CD4-positive, alpha-beta T cell treated with Interleukin-10 for 1 hour (primary cell): ENCODE measurements around the gene SBF1.
A peak's percentile ranks its signal among the peaks of the same experiment; 100 is the strongest.
"Not testable (repeated sequence)": the region's sequence is repeated elsewhere in the genome, so short reads cannot be mapped to it uniquely, and the experiment has no call there.

Experiments
- DNase-seq: peaks from one replicate; pipeline ENCODE4 v3.0.0-alpha.2; 2020

The SBF1 gene

DNA sequence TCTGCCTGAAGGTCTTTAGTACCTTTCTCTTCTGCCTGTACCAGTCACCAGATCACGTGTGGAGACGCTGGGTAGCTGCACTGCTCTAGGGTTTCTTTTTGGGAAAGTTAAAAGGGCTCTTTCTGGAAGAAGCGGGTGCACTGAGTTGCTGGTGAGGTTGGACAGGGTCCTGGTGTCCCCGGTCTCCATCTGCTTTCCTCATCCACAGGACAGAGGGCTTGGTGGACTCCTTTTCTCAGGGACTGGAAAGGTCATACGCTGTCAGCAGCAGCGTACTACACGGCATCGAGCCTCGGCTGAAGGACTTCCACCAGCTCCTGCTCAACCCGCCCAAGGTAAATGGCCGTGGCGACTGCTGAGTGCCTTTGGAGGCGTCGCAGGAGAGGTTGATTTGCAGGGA lies 52.8 kb downstream of the SBF1 start:
- DNase-seq = no peak

DNA sequence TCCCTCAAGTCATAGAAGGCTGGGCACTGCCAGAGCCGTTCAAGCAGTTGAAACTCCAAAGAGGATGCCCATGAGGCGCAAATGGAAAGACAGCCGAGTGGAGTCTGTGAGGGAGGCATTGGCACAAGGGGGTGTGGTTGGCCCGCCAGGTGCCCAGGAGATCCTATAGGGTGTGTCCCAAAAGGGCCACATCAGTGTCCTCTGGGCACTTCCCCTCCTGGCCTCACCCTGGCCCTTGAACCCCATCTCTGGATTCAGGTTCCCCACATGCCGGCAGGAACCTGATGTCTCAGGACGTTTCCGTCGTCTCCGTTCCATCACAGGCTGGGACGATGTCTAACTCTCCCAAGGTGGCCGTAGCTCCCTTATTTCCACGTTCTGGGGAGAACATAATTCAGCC lies 54.3 kb downstream of the SBF1 start:
- no peak for DNase-seq

DNA sequence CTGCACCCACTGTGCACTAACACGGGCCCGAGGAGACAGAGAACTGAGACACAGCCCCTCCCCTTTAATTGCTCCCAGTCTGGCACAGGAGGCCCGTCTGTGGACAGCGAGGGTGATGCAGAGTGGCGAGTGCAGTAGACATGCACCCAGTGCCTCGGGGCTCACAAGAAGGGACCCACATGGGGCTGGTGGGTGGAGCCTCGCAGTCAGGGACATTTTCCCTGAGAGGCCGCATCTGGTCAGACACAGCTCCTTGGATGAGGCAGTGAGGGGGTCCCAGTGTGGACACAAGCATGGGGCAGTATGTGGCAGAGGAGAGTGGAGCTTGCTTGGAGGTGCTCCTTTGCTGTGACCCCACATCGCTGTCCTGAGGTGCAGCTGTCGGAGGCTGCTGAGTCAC lies 54.8 kb downstream of the SBF1 start:
- no peak for DNase-seq

DNA sequence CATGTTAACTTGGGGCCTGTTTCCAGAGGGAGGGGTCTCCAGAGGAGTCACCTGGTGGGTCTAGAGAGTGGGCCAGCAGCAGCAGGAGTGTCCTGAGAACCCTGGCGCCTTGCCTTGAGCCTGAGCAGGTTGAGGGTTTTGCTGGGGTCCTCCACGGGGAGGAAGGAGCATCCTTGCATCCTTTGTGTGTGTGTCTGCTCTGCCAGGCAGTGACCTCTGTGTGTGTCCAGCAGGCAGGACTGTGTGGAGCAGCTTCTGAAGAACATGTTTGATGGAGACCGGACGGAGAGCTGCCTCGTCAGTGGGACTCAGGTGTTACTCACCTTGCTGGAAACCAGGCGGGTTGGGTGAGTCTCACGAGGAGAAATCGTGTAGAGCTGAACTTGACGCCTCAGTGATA lies 55.7 kb downstream of the SBF1 start:
- DNase-seq = no peak

DNA sequence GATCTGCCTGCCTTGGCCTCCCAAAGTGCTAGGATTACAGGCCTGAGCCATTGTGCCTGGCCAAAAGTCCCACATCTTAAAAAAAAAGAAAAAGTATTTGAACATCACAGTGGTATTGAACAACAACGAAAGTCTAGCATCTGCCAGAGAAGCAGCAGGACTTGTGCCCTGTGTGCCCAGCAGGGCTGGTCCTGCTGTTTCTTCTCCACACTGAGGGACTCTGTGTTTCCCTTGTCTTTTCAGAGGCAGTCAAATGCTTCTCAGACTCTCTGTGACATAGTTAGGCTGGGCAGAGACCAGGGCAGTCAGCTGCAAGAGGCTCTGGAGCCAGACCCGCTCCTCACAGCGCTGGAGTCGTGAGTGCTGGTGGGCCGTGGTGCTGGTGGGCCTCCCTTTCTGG lies 56.2 kb downstream of the SBF1 start:
- no peak for DNase-seq

DNA sequence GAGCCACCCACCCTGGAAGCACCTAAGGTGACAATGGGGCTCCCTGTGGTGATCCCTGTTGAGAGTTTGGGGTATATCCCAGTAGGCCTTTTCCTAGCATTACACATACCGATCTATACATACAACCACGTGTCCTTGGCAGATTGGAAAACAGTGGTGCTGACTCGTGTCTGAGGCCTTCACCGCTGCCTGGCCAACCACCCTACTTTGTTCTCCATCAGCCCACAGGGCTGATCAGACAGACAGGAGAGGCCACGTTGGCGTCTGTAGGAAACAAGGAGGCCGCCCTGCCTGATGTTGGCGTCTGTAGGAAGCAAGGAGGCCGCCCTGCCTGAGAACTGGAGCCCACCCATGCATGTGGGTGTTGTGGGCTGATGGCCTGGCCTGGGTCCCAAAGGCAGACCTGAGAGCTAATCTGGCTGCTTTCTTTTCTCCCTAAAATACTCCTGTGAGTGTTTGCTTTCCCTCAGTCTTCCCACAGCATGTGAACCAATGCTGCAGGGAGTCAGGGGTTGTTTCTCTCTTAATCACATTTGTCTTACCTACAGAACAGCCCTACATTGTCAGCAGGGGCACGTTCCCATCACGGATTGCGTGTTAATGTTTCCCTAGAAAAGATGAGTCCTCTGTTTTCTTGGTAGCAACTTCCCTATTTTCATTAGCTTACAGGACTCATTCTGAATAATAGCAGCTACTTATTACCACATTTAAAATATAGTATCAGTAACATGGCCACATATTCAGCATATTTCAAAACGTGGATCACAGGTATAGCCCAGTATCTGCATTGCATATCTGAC lies 57.2 kb downstream of the SBF1 start:
- DNase-seq = no peak

DNA sequence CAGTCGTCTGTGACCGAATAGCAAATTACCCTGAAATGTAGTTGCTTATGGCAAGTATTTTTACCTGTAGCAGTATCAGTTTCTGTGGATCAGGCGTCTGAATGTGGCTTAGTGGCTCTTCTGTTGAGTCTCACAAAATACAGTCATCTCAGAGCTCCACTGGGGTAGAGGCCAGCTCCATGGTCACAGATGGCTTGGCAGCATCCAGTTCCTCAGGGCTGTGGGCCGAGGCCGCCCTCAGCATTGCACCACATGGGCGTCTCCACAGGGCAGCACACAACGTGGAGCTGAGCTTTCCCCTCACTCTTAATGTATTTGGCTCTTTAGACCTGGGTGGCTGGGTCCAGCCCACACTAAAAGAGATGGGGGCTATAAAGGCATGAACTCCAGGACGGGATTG lies 57.8 kb downstream of the SBF1 start:
- DNase-seq = no peak

DNA sequence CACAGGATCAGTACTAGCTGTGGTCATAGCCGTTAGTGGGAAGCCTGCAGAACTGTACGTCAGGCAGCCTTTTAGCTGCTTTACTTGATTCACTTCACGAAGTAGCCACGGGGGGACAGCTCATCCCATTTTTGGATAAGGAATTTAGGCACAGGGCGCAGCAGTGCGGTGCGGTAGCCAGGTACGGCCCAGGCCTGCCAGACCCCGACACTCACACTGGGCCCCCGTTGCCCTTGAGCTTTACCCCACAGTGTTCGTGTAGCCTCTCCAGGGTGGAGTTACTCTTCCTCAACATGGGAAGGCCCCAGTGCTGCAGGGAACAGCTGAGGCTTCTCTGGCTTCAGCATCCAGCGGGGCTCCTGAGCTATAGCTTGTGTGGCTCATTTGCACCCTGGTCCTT lies 59.4 kb downstream of the SBF1 start:
- DNase-seq = no peak

DNA sequence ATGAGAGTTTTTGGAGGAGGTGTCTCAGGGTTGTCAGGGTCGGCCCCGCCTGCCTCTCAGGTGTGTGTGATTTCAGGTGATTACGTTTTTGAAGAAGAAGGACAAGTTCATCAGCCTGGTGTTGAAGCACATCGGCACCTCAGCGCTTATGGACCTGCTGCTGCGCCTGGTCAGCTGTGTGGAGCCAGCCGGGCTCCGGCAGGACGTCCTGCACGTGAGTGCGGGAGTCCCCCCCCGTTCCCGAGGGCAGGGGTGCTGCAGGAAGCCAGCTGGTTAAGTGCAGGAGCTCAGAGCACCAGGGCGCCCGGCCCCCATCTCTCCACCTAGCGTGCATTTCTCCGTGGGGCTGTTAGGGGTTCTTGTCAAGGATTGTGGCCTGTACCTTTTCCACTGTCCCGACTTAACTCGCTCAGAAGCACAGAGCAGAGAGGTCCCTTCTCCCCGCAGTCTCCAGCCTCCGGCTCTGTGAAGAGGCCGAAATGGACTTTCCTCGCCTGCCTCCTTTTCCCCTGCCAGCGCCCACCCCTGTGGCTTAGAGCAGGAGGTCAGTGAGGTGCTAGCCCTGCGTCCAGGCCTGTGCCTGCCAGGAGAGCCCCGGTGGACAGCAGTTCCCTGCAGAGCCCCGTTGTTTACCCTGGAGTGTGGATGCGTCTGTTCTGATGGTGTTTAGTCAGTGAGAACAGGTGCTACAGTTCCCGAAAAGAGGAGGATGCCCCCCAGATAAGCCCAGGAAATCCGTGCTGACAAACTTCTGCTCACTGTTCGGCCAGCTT lies 60.2 kb downstream of the SBF1 start:
- DNase-seq = no peak

DNA sequence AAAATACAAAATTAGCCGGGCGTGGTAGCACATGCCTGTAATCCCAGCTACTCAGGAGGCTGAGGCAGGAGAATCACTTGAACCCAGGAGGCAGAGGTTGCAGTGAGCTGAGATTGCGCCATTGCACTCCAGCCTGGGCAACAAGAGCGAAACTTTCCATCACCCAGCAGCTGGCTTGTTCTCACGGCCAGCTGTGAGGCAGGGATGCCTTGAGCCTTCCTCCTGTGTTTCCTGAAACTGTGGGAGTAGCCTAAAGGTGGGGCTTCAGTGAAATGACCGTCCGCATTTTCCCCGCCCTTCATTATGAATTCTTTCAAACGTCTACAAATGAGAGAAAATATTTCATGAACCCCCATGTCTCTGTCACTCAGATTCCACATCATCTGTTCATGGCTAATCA lies 65.9 kb downstream of the SBF1 start:
- not testable (repeated sequence) for DNase-seq

DNA sequence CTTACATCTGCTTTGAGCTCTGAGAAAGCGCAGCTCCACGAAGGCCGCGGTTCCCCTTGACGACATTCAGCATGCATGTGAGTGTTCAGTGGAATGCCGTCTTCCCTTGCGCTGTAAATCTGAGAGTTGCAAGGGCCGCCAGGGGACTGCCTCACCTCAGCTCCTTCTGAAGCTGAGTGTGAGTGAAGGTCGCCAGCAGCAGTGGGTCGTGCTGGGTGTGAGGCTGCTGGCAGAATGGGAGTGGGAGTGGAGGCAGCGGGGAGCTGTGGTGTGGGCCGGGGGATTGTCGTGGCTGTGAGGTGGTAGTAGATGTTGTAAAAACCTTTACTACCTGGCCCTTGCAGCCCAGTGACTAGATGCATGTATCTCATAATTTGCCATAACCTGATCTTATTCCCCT lies 66.5 kb downstream of the SBF1 start:
- no peak for DNase-seq

DNA sequence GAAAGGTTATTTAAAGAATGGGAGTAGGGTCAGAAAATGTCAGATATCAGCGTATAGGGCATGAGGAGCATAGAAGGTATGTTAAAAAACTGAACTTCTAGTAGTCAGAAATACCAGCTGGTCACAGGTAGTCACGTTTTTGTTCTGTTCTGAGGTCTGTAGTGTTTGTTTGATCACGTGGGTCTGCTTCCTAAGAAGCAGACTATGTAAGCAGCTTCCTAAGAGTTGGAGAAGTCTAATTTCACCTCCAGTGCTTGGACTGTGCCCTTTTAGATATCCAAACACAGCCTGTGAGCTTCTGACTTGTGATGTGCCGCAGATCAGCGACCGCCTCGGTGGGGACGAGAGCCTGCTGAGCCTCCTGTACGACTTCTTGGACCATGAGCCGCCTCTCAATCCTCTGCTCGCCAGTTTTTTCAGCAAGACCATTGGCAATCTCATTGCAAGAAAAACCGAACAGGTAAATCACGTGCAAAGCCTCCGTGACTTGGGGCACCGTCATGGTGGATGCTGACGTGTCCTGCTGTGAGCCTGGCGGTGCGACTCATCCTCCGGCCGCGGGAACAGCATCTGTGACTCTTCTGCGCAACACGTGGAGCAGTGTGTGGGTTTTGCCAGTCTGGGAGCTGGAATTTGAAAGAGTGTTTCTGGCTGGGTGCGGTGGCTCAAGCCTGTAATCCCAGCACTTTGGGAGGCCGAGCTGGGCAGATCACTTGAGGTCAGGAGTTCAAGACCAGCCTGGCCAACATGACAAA lies 68.2 kb downstream of the SBF1 start:
- DNase-seq = no peak

DNA sequence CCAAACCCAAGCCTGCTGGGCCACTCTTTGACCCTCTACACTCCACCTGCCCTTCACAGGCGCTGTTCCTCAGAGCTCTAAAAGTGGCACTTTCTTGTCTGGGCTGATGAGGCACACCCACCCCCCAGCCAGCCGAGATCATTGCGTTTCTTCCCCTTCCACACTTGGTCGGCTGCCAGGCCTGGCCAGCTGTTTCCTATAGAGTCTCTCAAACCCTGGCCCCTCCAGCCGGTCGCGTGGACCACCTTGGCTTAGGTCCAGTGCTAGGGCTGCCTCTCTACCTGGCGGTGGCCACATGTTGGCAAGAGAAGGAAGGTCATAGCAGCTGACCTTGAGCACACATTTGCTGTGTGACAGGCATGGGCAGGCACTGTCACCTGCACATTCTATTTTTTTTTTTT lies 71.1 kb downstream of the SBF1 start:
- no peak for DNase-seq

DNA sequence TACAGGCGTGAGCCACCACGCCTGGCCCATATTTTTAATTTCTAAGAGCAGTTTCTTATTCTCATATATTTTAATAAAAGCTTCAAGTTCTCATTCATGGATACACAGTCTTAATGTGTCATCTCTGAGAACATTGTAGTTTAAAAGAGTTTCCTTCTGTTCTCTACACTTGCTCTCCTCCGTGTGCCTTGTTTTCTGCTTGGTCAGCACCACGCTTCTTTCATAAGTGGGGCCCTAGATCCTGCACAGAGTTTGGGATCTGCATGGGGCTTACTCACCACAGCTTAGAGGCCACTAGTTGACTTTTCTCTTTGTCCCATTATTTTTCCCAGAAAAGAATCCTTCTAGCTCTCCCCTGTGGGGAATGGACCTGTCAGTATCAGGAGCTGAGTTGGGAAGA lies 72.9 kb downstream of the SBF1 start:
- DNase-seq = no peak

DNA sequence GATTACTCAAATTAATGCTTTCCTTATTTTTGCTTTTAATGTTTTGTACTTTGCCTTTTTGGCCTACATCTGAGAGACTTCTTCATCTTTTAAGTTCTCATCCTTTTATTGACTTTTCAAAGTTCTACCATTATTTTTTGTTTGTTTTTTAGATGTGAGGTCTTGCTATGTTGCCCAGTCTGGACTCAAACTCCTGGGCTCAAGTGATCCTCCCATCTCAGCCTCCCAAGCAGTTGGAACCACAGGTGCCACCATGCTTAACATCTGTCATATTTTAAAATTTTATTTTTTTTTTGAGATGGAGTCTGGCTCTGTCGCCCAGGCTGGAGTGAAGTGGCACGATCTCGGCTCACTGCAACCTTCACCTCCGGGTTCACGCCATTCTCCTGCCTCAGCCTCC lies 73.9 kb downstream of the SBF1 start:
- no peak for DNase-seq

DNA sequence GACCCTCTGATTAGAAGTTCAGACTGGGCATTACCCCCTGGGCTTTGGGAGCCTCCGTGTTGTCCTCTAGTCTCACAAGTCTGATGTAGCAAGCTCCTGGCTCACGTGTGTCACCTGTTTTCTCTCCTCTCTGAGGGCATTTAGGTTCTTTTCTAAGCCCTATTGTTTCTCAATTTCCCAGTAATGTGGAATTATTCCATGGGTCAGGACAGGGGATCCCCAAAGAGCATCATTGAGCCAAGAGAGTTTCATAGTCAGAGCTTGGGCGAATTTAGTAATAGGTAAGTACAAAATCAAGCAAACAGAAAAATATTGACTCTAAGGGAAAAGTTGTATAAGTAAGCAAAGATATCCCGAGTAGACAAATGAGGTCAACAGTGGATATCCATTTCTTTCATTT lies 74.4 kb downstream of the SBF1 start:
- DNase-seq = no peak

DNA sequence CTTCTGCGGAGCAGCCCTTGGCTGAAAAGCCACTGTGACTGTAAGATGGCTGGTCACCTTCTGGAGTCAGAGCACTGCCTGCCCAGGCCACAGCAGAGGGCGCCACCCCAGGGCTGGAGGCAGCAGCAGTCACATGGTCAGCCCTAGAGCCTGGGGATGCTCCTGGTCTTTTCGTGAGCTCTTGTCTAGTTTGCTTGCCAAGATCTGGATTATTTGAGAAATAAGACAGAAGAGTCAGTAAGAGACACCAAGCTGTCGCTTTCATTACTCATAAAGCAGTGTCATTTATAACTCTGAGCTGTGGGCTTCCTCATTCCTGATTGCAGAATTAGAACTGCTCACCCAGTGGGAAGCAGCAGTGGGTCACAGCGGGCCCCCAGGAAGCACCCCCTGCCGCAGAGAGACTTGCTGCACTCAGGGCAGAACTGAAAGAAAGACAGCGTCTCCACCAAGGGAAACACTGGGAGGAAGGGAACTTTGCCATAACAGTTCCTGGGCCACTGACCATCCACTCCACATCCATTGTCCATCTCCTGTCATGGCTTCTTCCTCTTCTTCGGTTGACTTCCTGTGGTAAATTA lies 75.0 kb downstream of the SBF1 start:
- peak; percentile 29 for DNase-seq

DNA sequence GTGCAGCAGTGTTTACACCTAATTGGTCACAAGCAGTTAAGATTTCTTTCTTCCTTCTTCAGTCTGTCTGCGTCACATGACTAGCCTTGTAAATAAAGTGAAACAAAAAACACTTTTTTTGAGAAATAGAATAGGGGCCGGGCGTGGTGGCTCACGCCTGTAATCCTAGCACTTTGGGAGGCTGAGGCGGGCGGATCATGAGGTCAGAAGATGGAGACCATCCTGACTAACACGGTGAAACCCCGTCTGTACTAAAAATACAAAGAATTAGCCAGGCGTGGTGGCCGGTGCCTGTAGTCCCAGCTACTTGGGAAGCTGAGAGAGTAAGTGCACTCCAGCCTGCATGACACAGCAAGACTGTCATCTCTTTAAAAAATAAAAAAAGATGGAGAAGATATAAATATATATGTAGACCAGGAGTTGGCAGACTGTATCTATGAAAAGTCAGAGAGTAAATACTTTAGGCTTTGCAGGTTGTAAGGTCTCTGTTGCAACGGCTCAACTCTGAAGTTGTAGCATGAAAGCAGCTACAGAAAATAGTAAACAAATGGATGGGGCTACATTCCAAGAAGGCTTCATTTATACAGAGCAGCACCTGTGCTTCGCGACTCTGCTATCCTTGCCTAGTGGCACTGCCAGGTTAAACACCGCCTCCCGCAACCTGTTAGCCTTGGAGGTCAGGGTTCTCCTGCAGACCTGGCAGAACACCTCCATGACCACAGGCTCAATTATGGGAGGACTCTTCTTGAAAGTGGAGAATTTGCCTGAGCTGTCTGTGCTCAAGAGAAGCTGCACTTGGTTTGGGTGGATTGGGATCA lies 75.8 kb downstream of the SBF1 start:
- no peak for DNase-seq

DNA sequence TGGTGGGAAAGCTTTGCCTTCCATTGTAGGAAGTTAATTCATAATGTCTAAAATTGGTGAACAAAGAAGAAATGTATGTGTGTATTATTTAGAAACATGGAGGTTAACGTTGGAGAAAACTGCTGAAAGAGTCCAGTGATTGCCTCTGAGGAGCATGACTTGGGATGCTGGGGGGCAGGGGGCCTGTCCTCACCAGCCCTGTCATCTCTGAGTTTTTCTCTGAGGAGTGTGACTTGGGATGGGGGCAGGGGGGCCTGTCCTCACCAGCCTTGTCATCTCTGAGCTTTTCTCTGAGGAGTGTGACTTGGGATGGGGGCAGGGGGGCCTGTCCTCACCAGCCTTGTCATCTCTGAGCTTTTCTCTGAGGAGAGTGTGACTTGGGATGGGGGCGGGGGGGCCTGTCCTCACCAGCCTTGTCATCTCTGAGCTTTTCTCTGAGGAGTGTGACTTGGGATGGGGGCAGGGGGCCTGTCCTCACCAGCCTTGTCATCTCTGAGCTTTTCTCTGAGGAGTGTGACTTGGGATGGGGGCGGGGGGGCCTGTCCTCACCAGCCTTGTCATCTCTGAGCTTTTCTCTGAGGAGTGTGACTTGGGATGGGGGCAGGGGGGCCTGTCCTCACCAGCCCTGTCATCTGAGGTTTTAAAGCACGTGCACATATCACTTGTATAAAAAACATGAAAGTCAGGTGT lies 77.3 kb downstream of the SBF1 start:
- DNase-seq = not testable (repeated sequence)

DNA sequence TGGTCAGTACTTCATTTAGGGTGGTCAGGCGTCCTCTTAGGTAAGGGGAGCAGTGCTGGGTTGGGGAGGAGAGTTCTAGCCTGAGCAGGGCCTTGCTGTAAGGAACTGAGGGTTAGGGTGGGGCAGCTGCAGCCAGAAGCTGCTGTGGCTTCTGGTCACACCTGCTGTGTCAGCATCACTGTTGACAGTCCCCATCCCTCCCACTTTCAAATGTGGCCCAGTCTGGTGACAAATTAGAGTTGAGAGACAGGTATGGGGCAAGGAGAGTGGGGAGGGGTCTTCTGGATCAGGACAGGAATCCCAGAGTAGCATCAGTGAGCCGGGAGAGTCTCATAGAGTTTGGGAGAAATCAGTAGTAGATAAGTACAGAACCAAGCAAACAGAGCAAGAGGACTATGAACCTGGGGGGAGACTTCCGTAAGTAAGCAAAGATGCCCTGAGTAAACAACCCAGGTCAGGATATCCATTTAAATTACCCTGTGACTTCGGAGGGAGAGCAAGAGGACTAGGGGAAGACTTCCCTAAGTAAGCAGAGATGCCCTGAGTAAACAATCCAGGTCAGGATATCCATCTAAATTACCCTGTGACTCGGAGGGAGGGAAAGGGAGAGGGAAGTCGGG lies 78.0 kb downstream of the SBF1 start:
- DNase-seq = peak; percentile 7
